WI38 (cell line): Measurements from ENCODE around the gene MOB3A.
"Not testable (repeated sequence)": the region's sequence is repeated elsewhere in the genome, so short reads cannot be mapped to it uniquely, and the experiment has no call there.

Experiments
- H3K4me3 ChIP-seq: 2 replicates; pipeline ENCODE4 v1.5.1; 2011; ENCODE audit warnings: low read depth, mild to moderate bottlenecking, control low read depth, low read length
- TF ChIP-seq, protein P1 (sequence below): IDR thresholded peaks from 2 replicates; pipeline ENCODE4 v1.5.1; 2012; ENCODE audit warnings: low read depth, mild to moderate bottlenecking, control low read depth, low read length

MOB3A gene

DNA sequence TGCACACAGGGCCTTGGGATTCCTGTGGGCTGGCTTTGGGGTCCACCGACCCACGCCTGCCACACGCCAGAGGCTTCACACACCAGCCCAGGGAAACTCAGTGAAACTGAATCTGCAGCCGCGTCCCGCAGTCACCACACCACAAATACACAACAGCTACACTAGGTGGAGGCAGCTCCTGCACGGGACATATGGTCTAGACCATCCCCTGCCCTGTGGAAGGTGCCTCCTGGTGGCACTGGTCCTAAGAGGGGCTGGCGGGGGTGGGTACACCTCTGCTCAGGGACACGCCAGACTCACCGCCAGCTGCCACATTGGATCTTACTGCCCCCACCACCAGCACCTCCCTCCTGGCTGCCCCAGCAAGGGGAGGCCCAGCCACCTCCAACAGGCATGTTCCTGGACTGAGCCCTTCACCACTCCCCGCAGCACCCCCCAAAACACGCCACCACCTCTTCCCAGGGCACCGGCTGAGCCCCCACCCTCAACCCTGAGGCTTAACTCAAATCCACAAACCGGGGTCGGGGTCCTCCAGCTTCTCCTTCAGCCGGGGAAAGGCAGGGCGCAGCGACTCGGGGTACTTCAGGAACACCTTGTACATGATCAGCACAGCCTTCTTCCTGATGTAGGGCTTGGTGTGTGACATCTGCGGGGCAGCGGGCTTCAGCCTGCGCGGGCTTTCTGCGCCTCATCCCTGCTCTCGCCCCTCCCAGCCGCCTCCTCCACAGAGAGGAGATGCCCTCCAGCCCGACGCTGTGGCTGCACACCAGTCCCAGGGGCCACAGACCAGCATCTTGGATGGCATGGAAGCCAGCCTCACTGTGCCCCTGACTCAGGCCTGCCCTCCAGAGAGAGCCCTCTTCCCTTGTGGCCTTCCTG is 34.0 kb upstream of the MOB3A start:
- H3K4me3 ChIP-seq, result no peak overlapping the region
- TF ChIP-seq, protein P1, sequence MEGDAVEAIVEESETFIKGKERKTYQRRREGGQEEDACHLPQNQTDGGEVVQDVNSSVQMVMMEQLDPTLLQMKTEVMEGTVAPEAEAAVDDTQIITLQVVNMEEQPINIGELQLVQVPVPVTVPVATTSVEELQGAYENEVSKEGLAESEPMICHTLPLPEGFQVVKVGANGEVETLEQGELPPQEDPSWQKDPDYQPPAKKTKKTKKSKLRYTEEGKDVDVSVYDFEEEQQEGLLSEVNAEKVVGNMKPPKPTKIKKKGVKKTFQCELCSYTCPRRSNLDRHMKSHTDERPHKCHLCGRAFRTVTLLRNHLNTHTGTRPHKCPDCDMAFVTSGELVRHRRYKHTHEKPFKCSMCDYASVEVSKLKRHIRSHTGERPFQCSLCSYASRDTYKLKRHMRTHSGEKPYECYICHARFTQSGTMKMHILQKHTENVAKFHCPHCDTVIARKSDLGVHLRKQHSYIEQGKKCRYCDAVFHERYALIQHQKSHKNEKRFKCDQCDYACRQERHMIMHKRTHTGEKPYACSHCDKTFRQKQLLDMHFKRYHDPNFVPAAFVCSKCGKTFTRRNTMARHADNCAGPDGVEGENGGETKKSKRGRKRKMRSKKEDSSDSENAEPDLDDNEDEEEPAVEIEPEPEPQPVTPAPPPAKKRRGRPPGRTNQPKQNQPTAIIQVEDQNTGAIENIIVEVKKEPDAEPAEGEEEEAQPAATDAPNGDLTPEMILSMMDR, result no peak

DNA sequence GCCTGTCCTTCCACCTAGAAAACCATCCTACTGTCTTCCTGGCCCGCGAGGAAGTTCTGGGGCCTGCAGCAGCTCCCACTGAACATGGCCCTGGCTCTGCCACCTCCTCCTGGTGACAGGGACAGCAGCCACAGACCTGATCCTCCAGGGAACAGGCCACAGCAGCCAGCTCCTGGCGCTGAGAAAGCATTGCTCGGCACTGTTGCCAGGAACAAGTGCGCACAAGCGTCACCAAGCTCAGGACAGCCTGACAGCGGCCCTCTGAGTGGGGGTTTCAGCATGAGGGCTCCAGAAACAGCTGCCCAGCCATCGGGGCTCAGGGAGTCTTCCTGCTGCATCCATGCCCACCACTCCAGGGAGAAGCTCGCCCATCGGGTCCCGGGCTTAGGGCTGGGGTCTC is 33.4 kb upstream of the MOB3A start:
- TF ChIP-seq, protein P1, result no peak
- no peak overlapping the region for H3K4me3 ChIP-seq

DNA sequence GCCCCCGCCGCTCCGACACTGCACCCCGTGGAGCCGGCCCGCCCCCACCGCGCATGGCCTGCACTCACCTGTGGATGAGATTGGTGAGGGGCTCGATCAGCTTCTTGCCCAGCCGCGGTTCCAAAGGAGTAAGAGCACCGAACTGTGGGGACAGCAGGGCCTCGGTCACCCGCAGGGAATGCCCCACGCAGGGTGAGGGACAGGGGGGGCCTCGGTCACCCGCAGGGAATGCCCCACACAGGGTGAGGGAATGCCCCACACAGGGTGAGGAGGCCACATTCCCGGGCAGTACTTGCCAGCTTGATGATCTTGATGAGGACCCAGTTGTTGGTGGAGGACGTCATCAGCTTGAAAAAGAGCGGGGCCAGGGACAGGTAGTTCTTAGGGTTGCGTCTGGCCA is 32.9 kb upstream of the MOB3A start:
- H3K4me3 ChIP-seq, result no peak overlapping the region
- TF ChIP-seq, protein P1, result no peak

DNA sequence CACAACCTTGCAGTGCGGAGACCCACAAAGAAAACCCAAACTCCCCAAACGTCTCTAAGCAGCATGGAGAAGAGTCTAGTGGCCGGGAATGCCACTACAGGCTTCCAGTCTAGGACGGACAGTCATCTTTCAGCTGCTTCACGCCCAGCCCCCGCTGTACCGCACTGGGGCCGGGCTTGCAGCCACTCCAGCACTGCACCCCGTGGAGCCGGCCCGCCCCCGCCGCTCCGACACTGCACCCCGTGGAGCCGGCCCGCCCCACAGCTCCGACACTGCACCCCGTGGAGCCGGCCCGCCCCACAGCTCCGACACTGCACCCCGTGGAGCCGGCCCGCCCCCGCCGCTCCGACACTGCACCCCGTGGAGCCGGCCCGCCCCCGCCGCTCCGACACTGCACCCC is 32.1 kb upstream of the MOB3A start:
- H3K4me3 ChIP-seq, result not testable (repeated sequence)

DNA sequence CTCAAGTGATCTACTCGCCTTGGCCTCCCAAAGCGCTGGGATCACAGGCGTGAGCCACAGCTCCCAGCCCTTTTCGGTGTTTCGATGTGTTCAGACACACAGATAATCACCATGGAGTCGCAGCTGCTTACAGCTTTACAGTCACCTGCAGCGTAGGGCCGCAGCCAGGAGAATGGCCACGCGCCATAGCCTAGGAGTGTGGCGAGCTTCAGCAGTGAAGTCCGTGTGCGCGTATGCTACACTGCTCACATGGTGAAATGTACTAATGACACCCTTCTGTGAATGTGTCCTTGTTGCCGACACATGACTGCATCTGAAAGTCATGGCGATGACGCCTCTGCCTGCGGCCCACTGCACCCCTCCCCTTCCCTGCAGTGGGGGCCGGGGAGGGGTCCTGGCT is 31.6 kb upstream of the MOB3A start:
- TF ChIP-seq, protein P1, result no peak
- H3K4me3 ChIP-seq, result no peak overlapping the region

DNA sequence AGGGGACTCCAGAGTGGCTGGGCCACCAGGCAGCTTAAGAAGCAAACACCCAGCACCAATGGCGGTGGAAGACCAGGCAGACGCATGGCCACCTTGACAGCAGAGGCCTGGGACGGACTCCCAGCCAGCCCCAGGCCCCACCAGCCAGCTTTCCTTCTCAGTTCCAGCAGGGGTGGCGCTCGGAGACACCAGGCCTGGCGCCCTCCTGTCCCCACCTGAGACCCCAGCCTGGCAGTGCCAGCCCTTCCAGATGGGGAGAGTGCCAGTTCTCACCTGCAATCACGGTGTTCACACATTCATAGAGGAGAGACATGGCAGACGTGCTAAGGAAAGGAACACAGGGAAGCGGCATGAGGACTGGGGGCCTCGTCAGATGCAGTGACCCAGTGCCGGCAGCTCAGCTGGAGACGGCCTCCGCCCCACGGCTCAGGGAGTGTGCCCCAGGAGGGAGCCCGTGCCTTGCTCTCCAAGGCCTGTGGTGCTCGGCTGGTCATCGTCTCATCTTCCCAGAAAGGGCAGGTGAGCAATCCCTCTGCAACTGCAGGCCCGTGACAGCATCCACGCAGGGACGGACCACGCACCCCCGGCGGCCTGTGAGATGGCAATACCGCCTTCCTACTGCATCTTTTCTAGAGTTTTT is 30.9 kb upstream of the MOB3A start:
- TF ChIP-seq, protein P1, result no peak
- H3K4me3 ChIP-seq, result no peak overlapping the region

DNA sequence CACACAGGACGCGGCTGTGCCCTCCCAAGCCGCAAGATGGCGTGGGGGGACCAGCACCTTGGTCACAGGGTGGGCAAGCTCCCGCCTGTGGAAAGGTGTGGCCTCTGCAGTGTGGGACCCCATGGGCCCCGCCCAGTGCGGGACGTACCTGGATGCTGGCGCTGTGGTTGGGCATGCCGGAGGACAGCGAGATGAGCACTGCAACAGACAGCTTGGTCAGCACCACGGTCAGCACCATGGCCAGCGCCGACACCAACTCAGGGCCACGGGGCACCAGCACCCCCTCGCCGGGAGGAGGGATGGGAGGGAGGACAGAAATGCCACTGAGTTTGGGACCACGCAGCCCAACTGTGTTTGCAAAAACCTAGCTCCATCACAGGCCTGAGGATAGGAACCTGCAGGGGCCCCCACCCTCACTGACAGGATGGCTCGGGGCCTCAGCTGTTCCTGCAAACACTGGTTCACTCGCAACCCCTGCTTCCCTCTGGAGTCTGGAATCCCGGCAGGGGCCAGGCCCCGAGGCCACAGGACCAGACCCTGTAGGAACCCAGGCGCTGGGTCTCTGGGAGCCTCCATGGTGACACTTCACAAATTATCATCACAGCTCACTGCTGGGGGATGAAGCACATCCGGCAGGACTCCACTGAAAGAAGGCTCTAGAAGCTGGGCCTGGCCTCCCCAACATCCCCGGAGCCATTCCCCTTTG is 27.7 kb upstream of the MOB3A start:
- TF ChIP-seq, protein P1, result no peak
- H3K4me3 ChIP-seq, result no peak overlapping the region
